Mesodermal cell (in vitro differentiated cells): ENCODE data around the gene PSMD8.

Source experiments
- H3K27ac ChIP-seq: 2 replicates; pipeline ENCODE4 v1.7.0; 2013; ENCODE audit warnings: mild to moderate bottlenecking, low read depth, low read length, moderate library complexity; ENCODE audit not compliant: severe bottlenecking
- H3K36me3 ChIP-seq: 2 replicates; pipeline ENCODE4 v1.7.1; 2013; ENCODE audit warnings: mild to moderate bottlenecking, low read length, moderate library complexity; ENCODE audit not compliant: control insufficient read depth, insufficient read depth
- H3K4me1 ChIP-seq: one replicate; pipeline ENCODE4 v1.7.1; 2013; ENCODE audit warnings: mild to moderate bottlenecking, low read length; ENCODE audit not compliant: insufficient read depth, control insufficient read depth, poor library complexity, severe bottlenecking
- H3K4me3 ChIP-seq: 2 replicates; pipeline ENCODE4 v1.7.0; 2013; ENCODE audit warnings: low read length, control low read depth, mild to moderate bottlenecking; ENCODE audit not compliant: insufficient read depth, poor library complexity, severe bottlenecking; ENCODE audit errors: extremely low read depth
- H3K9me3 ChIP-seq: 2 replicates; pipeline ENCODE4 v1.7.1; 2013; ENCODE audit warnings: mild to moderate bottlenecking, low read length, moderate library complexity; ENCODE audit not compliant: control insufficient read depth
- WGBS, 2 experiments: methylation state at CpG; one replicate each; pipeline ENCODE4 v1.1.5; 2013; ENCODE audit warnings: missing lambda C conversion rate in 2 of 2; ENCODE audit not compliant: insufficient coverage in 2 of 2; 5-methylcytosine and 5-hydroxymethylcytosine counted together

PSMD8 gene

DNA sequence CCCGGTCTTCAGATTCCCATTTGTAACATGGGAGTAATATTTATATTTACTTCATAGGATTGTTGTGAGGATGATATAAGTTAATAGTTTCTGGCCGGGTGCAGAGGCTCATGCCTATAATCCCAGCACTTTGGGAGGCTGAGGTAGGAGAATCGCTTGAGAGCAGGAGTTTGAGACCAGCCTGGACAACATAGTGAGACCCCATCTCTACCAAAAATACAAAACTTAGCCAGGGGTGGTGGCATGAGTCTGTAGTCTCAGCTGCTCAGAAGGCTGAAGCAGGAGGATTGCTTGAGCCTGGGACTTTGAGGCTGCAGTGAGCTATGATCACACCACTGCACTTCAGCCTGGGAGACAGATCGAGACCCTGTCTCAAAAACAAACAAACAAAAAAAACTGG, 27.5 kb upstream of the PSMD8 start:
- H3K4me1 ChIP-seq = no peaks in the 10 kb centered on the region
- H3K27ac ChIP-seq = no peak overlapping the region
- no peak overlapping the region for H3K4me3 ChIP-seq
- H3K36me3 ChIP-seq = no peaks in the 10 kb centered on the region
- 92 to 100% methylated on average over 1 to 2 of the region's 4 CpGs for WGBS, 2 experiments
- no peaks in the 10 kb centered on the region for H3K9me3 ChIP-seq

DNA sequence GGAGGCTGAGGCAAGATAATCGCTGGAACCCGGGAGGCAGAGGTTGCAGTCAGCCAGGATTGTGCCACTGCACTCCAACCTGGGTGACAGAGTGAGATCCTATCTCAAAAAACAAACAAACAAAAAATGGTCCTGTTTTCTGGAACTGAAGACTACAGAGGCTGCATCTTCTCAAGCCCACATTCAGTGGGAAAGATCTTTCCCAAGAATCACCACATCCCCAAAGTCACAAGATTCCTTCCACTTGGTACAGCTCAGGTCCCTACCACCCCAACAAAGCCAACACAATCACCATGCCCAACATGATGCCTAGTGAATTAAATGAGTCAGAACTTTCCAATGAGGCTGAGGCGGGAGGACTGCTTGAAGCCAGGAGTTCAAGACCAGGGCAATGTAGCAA, 23.5 kb upstream of the PSMD8 start:
- no peak overlapping the region for H3K27ac ChIP-seq
- no peaks in the 10 kb centered on the region for H3K9me3 ChIP-seq
- H3K36me3 ChIP-seq = no peaks in the 10 kb centered on the region
- 91 to 97% methylated on average over 3 of the region's 3 CpGs for WGBS, 2 experiments
- H3K4me1 ChIP-seq = no peaks in the 10 kb centered on the region
- no peak overlapping the region for H3K4me3 ChIP-seq

DNA sequence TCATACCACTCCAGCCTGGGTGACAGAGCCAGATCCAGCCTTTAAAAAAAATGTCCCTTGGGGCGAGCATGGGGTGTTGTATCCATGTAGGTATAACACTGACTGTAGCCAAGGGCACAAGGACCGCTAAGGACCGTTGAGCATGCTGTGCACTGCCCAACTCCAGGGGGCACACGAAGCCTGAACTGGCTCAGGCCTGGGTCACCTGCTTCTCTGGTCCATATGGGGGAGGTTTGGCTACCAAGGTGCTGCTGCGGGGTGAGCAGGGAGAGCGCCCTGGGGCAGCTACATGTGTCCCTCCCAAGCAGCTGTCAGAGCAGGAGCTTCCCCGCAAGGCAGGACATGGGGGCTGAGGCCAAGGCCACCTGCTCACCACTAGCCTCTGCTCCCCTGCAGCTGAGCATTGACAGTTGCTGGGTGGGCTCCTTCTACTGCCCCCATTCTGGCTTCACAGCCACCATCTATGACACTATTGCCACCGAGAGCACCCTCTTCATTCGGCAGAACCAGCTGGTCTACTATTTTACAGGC, 22.4 kb upstream of the PSMD8 start:
- no peak overlapping the region for H3K27ac ChIP-seq
- 74 to 87% methylated on average over 7 to 8 of the region's 9 CpGs for WGBS, 2 experiments
- H3K9me3 ChIP-seq = no peaks in the 10 kb centered on the region
- no peaks in the 10 kb centered on the region for H3K36me3 ChIP-seq
- no peak overlapping the region for H3K4me3 ChIP-seq
- no peaks in the 10 kb centered on the region for H3K4me1 ChIP-seq

DNA sequence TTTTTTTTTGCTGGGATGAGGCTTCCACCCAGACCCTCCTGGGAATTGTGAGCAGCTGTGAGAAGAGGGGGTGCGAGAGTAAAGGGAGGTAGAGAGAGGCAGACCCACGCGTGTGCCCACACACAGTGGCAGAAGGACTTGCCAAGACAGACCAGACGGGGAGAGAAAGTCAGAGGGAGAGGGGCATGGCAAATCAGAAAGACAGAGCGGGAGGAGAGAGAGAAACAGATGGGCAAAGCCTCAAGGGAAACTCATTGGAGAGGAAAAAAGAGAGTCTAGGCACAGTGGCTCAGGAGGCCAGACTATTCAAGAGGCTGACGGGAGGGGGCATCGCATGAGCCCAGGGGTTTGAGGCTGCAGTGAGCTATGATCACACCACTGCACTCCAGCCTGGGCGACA, 21.8 kb upstream of the PSMD8 start:
- H3K27ac ChIP-seq = no peak overlapping the region
- no peaks in the 10 kb centered on the region for H3K36me3 ChIP-seq
- H3K4me3 ChIP-seq = no peak overlapping the region
- 85 to 94% methylated on average over 5 to 7 of the region's 8 CpGs for WGBS, 2 experiments
- H3K9me3 ChIP-seq = no peaks in the 10 kb centered on the region
- H3K4me1 ChIP-seq = no peaks in the 10 kb centered on the region

DNA sequence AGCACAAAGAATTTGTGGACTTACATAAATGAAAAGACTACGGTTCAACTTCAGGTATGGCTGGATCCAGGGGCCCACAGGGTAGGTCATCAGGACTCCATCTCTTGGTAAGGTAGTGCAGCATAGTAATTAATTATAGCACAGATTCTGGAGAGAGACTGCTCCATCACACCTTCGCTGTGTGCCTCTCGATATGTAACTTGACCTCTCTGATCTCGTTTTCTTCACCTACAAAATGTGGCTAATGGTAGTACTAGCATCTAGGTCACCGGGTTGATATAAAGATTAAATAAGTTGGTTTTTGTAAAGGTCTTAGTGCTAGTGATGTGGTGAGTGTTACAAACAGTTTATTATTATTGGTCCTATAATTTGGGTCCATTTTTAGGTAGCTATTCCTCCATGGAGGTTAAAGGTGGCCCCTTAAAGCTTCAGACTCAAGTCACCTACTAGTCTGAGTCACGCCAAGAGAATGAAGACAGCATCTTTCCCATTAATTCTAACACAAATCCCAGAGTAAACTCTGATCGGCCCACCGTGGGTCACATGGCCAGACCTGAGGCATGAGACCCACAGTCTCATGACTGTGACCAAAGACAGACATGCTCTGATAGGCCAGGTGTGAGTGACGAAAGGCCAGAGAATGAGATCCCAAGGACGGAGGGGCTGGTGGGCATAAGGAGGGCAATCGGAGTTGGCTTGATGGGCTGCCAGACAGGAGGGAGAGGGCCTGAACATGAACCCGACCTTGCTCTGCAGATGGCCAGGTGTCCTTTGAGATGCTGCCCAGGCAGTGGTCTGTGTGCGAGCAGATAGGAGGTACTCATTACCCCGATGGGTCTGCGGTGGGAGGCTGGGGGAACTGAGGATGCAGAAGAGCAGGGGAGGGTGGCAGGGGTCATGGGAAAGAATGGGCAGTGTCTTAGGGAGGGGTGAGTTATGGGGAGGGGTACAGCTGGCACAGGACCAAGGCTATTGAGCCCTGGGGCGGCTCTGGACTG, 18.3 kb upstream of the PSMD8 start:
- 84 to 86% methylated on average over 12 to 15 of the region's 16 CpGs for WGBS, 2 experiments
- H3K27ac ChIP-seq = no peak overlapping the region
- H3K4me1 ChIP-seq = no peaks in the 10 kb centered on the region
- H3K36me3 ChIP-seq = no peaks in the 10 kb centered on the region
- H3K4me3 ChIP-seq = no peak overlapping the region
- H3K9me3 ChIP-seq = no peaks in the 10 kb centered on the region

DNA sequence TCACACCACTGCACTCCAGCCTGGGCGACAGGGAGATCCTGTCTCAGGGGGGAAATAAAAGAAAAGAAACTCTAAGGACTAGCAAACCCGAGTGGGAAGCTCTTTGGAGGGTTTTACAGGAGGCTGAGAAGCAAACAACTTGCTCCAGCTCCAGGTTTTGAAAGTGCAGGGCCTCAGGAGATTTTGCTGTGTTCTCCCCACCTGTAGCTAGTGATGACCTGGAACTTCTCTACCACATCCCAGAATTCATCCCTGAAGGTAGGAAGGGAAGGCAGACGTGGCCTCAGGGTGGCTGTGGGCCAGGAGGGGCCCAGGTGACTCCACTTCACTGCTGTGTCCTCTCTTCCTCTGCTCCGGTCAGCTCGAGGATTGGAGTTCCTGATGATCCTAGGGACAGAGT, 16.3 kb upstream of the PSMD8 start:
- H3K27ac ChIP-seq = no peak overlapping the region
- no peaks in the 10 kb centered on the region for H3K36me3 ChIP-seq
- H3K4me3 ChIP-seq = no peak overlapping the region
- no peaks in the 10 kb centered on the region for H3K4me1 ChIP-seq
- no peaks in the 10 kb centered on the region for H3K9me3 ChIP-seq
- WGBS, 2 experiments = 58 to 71% methylated on average over 2 to 5 of the region's 5 CpGs

DNA sequence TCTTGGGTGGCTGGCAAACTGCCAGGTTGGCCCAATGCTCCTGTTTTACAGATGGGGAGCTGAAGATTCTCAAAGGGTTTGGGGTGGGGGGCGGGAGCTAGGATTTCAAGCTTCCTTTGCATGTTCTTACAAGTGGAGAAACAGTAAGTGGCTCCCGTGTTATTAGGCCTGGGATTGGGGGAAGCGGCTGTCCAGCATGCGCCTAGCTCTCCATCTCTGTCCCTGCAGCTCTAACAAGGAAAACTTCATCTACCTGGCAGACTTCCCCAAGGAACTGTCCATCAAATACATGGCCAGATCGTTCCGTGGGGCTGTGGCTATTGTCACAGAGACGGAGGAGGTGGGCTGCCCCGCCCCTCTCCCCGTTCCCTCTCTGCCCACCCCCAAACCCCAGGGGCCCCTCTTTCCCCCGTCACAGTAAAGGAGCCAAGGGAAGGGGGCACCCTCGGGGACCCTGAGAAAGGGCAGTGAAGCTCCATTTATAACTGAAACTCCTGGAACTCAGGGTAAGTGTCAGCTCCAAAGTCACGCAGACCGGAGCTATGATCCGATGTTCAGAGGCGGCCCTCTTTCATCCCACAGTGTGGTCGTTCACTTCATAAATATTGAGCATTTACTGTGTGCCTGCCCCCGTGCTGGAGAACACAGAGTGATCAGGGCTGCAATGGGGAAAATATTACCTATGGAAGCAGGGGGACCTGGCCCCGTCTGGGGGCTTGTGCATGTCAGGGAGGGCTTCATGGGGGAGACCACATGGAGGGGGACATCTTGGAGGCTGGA, 14.9 kb upstream of the PSMD8 start:
- H3K4me1 ChIP-seq = no peaks in the 10 kb centered on the region
- no peaks in the 10 kb centered on the region for H3K9me3 ChIP-seq
- H3K27ac ChIP-seq = no peak overlapping the region
- H3K36me3 ChIP-seq = no peaks in the 10 kb centered on the region
- H3K4me3 ChIP-seq = no peak overlapping the region
- 67 to 77% methylated on average over 13 to 14 of the region's 18 CpGs for WGBS, 2 experiments

DNA sequence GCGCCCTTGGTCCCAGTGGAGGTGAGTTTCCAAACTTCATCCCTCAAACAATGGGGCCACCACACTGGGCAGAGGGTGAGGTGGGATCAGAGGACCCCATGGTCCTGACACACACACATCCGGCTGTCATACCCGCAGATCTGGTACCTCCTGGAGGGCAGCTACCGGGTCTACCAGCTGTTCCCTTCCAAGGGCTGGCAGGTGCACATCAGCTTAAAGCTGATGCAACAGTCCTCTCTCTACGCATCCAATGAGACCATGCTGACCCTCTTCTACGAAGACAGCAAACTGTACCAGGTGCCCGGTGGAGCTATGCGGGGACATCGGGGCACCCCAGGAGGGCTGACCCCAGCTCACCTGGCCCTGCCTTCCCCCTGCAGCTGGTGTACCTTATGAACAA, 14.0 kb upstream of the PSMD8 start:
- no peaks in the 10 kb centered on the region for H3K9me3 ChIP-seq
- no peak overlapping the region for H3K4me3 ChIP-seq
- no peaks in the 10 kb centered on the region for H3K4me1 ChIP-seq
- no peaks in the 10 kb centered on the region for H3K36me3 ChIP-seq
- no peak overlapping the region for H3K27ac ChIP-seq
- WGBS, 2 experiments = 86 to 92% methylated on average over 9 of the region's 9 CpGs

DNA sequence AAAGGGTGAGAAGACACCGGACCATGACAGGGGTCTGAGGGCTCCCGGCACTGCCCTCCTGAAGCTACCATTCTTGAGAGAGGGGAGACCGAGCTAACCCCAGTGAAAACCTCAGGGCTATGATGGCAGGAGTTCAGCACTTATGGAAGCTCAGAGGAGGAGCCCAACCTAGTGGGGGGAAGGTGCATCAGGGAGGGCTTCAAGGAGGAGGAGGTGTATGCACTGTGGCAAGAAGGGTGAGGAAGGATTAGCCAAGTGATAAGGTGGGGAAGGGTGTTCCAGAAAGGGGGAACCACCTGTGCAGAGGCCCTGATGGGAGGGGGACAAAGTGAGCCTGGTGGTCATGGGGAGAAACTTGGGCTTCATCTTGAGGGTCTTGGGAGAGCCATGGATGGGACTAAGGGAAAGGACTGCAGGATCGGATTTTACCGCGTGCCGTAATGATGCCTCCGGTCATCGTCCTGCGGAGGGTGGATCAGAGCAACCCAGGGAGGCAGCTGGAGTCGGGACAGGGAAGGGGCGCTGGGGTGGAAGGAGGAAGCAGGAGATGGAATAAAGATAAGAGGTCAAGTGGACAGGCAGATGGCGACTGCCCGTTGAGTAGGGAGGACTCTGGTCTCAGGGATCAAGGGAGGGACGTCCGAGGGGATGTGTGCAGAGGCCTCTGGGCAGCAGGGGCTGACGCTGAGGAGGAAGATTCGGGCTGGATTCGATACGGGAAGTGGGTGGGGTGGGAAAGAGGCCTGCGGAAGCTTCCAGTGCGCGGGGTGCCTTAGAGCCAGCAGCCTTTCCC, 13.3 kb upstream of the PSMD8 start:
- no peaks in the 10 kb centered on the region for H3K9me3 ChIP-seq
- no peaks in the 10 kb centered on the region for H3K4me1 ChIP-seq
- 31 to 33% methylated on average over 23 of the region's 23 CpGs for WGBS, 2 experiments
- no peaks in the 10 kb centered on the region for H3K36me3 ChIP-seq
- H3K4me3 ChIP-seq = peak overlapping the region; percentile 63
- H3K27ac ChIP-seq = no peak overlapping the region

DNA sequence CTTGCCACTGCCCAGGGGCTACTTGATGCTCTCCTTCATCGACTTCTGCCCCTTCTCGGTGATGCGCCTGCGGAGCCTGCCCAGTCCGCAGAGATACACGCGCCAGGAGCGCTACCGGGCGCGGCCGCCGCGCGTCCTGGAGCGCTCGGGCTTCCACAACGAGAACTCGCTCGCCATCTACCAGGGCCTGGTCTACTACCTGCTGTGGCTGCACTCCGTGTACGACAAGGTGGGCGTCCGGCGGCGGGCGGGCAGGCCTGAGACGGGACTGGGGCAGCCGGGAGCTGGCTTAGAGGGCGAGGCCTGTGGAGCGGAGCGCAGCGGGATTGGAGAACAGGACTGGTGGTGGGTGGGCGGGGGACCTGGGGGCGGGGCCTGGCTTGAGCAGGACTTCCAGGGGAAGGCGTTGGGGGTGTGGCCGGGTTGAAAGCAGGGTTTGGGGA, 12.7 kb upstream of the PSMD8 start:
- Histone ChIP-seq H3K36me3 (no peaks in the 10 kb centered on the region), H3K9me3 (no peaks in the 10 kb centered on the region), H3K27ac (no peak overlapping the region), H3K4me3 (peak overlapping the region; percentile 63), H3K4me1 (no peaks in the 10 kb centered on the region)
- WGBS, 2 experiments = 0% methylated on average over 20 to 33 of the region's 37 CpGs
